H1 (cell line): Measurements from ENCODE around the gene FPGS. TPM values are rescaled to one million over a fixed set of nuclear protein-coding genes. Genes with fewer than 3 reads are reported as not detected.
A peak's percentile ranks its signal among the peaks of the same experiment; 100 is the strongest.

Experiments used
- CTCF ChIA-PET: fragments of 300-600 bp; sonication (Branson Sonifier 250); formaldehyde crosslinking; loops from one replicate; lab custom pipeline; 2021; ENCODE audit not compliant: partially characterized antibody; lab: Charles Lee
- POLR2A ChIA-PET: fragments of 300-600 bp; sonication (Branson Sonifier 250); formaldehyde crosslinking; loops from one replicate; lab custom pipeline; 2021; ENCODE audit warnings: inconsistent platforms; ENCODE audit not compliant: partially characterized antibody; lab: Charles Lee
- DNase-seq, 2 experiments: peaks; one replicate each; pipeline versions ENCODE4 v3.0.0 to v3.0.0-alpha.2; 2010 to 2022; ENCODE audit warnings: low spot score in 2 of 2, low read depth in 1 of 2, mixed read lengths in 1 of 2
- FAIRE-seq: peaks from 2 replicates; lab custom pipeline; 2011; peaks lifted over from hg19 to GRCh38; lab: Jason Lieb, UNC
- H2AFZ ChIP-seq: 2 replicates; pipeline ENCODE4 v1.8.1; 2012; ENCODE audit warnings: low read length, inconsistent platforms
- H2AK5ac ChIP-seq: 2 replicates; pipeline ENCODE4 v1.6.1; 2013; ENCODE audit warnings: low read depth, low read length
- H2BK120ac ChIP-seq: replicated peaks from 2 replicates; pipeline ENCODE3; 2013; ENCODE audit warnings: low read depth, low read length, inconsistent platforms
- H2BK12ac ChIP-seq: 2 replicates; pipeline ENCODE4 v1.6.1; 2013; ENCODE audit warnings: low read depth, low read length
- H2BK15ac ChIP-seq: 2 replicates; pipeline ENCODE4 v1.6.1; 2013; ENCODE audit warnings: low read length
- H2BK20ac ChIP-seq: 2 replicates; pipeline ENCODE4 v1.6.1; 2013; ENCODE audit warnings: low read length
- H2BK5ac ChIP-seq: 2 replicates; pipeline ENCODE4 v1.6.1; 2013; ENCODE audit warnings: low read depth, low read length
- H3K14ac ChIP-seq: 2 replicates; pipeline ENCODE4 v1.6.1; 2013; ENCODE audit warnings: inconsistent platforms; ENCODE audit not compliant: insufficient read length
- H3K18ac ChIP-seq: 2 replicates; pipeline ENCODE4 v1.6.1; 2013; ENCODE audit warnings: low read length; ENCODE audit errors: extremely low read depth
- H3K23ac ChIP-seq: 2 replicates; pipeline ENCODE4 v1.6.1; 2013; ENCODE audit warnings: inconsistent platforms; ENCODE audit not compliant: insufficient read length
- H3K23me2 ChIP-seq: 2 replicates; pipeline ENCODE4 v1.6.1; 2013; ENCODE audit warnings: low read depth, low read length
- H3K27ac ChIP-seq: 2 replicates; pipeline ENCODE4 v1.6.1; 2011; ENCODE audit warnings: low read depth, low read length, inconsistent platforms
- H3K27me3 ChIP-seq, 4 experiments: replicated peaks in 1 of 4; 1 replicate in 1 of 4; 2 replicates in 3 of 4; pipeline versions ENCODE4 v1.6.1 to v1.8.1; 2011 to 2013; ENCODE audit warnings: low read length in 3 of 4, mild to moderate bottlenecking in 3 of 4, inconsistent platforms in 2 of 4, mixed read lengths in 2 of 4, moderate library complexity in 1 of 4; ENCODE audit not compliant: control insufficient read depth in 3 of 4, insufficient read depth in 3 of 4; ENCODE audit errors: extremely low read depth in 1 of 4
- H3K36me3 ChIP-seq, 4 experiments: 2 replicates each; pipeline versions ENCODE4 v1.6.1 to v1.8.1; 2011 to 2013; ENCODE audit warnings: mild to moderate bottlenecking in 4 of 4, low read length in 3 of 4, moderate library complexity in 2 of 4, control low read depth in 1 of 4, inconsistent platforms in 1 of 4; ENCODE audit not compliant: insufficient read depth in 4 of 4, control insufficient read depth in 2 of 4
- H3K4ac ChIP-seq: replicated peaks from 2 replicates; pipeline ENCODE3; 2013; ENCODE audit warnings: low read length, low read depth, mixed read lengths, inconsistent platforms; ENCODE audit not compliant: insufficient read length
- H3K4me1 ChIP-seq, 4 experiments: replicated peaks in 1 of 4; 1 replicate in 1 of 4; 2 replicates in 3 of 4; pipeline versions ENCODE4 v1.6.1 to v1.8.1; 2011 to 2013; ENCODE audit warnings: low read length in 3 of 4, inconsistent platforms in 2 of 4, mixed read lengths in 1 of 4; ENCODE audit not compliant: insufficient read depth in 4 of 4, control insufficient read depth in 3 of 4
- H3K4me2 ChIP-seq, 2 experiments: 2 replicates each; pipeline versions ENCODE4 v1.6.1 to v1.8.1; 2011 to 2013; ENCODE audit warnings: low read depth in 2 of 2, low read length in 2 of 2, control low read depth in 1 of 2, inconsistent platforms in 1 of 2, mild to moderate bottlenecking in 1 of 2; ENCODE audit not compliant: insufficient read depth in 1 of 2
- H3K4me3 ChIP-seq, 4 experiments: fragments of 200-600, 300-600 bp in 1 of 4; sonication (generic), shearing (Covaris generic), sonication (Bioruptor Twin) in 1 of 4; 2 replicates each; pipeline versions ENCODE4 v1.5.1 to v1.8.1; 2011 to 2016; ENCODE audit warnings: low read length in 4 of 4, low read depth in 3 of 4, control low read depth in 2 of 4, inconsistent platforms in 2 of 4, mild to moderate bottlenecking in 2 of 4, mixed read lengths in 1 of 4, moderate library complexity in 1 of 4; ENCODE audit not compliant: insufficient read depth in 2 of 4; ENCODE audit errors: extremely low read depth in 1 of 4
- H3K56ac ChIP-seq: replicated peaks from 2 replicates; pipeline ENCODE3; 2013; ENCODE audit warnings: low read depth, mild to moderate bottlenecking, mixed read lengths, low read length, inconsistent platforms; ENCODE audit not compliant: insufficient read length
- H3K79me1 ChIP-seq: 2 replicates; pipeline ENCODE4 v1.6.1; 2013; ENCODE audit warnings: low read depth, low read length, control low read depth
- H3K79me2 ChIP-seq, 2 experiments: 2 replicates each; pipeline versions ENCODE4 v1.6.1 to v1.8.1; 2012 to 2013; ENCODE audit warnings: low read length in 2 of 2, mild to moderate bottlenecking in 2 of 2, inconsistent platforms in 1 of 2; ENCODE audit not compliant: insufficient read depth in 2 of 2, control insufficient read depth in 1 of 2
- H3K9ac ChIP-seq, 4 experiments: replicated peaks in 1 of 4; 1 replicate in 1 of 4; 2 replicates in 3 of 4; pipeline versions ENCODE4 v1.6.1 to v1.8.1; 2011 to 2013; ENCODE audit warnings: low read depth in 3 of 4, low read length in 3 of 4, control low read depth in 2 of 4, mild to moderate bottlenecking in 2 of 4, moderate library complexity in 2 of 4, inconsistent platforms in 1 of 4; ENCODE audit errors: extremely low read depth in 1 of 4
- H3K9me3 ChIP-seq, 2 experiments: 2 replicates each; pipeline versions ENCODE4 v1.6.1 to v1.8.1; 2012 to 2013; ENCODE audit warnings: mild to moderate bottlenecking in 2 of 2, moderate library complexity in 2 of 2, control low read depth in 1 of 2, inconsistent platforms in 1 of 2, low read depth in 1 of 2, low read length in 1 of 2, mixed read lengths in 1 of 2; ENCODE audit not compliant: insufficient read depth in 2 of 2
- H4K20me1 ChIP-seq, 2 experiments: replicated peaks in 1 of 2; 2 replicates each; pipeline versions ENCODE3 to v1.8.1; 2011 to 2013; ENCODE audit warnings: inconsistent platforms in 2 of 2, low read length in 2 of 2, mild to moderate bottlenecking in 1 of 2; ENCODE audit not compliant: insufficient read depth in 2 of 2, control insufficient read depth in 1 of 2
- H4K5ac ChIP-seq: 2 replicates; pipeline ENCODE4 v1.6.1; 2013; ENCODE audit warnings: low read length, low read depth, mixed read lengths, inconsistent platforms; ENCODE audit not compliant: insufficient read length
- H4K8ac ChIP-seq: 2 replicates; pipeline ENCODE4 v1.8.0; 2013; ENCODE audit warnings: mild to moderate bottlenecking, moderate library complexity, low read length, inconsistent platforms; ENCODE audit not compliant: insufficient read depth; ENCODE audit errors: extremely low read depth
- H4K91ac ChIP-seq: replicated peaks from 2 replicates; pipeline ENCODE3; 2013; ENCODE audit warnings: low read length, mixed read lengths, inconsistent platforms; ENCODE audit not compliant: insufficient read length
- CEBPB ChIP-seq: IDR thresholded peaks from 2 replicates; pipeline ENCODE4 v1.6.1; 2012; ENCODE audit warnings: low read depth, low read length
- EP300 ChIP-seq, 2 experiments: IDR thresholded peaks; 1 replicate in 1 of 2; 2 replicates in 1 of 2; pipeline ENCODE4 v1.6.1; 2011 to 2012; ENCODE audit warnings: low read depth in 2 of 2, low read length in 2 of 2, mild to moderate bottlenecking in 2 of 2, borderline replicate concordance in 1 of 2, inconsistent platforms in 1 of 2, moderate library complexity in 1 of 2
- HDAC6 ChIP-seq: IDR thresholded peaks from one replicate; pipeline ENCODE4 v1.7.1; 2012; ENCODE audit warnings: low read depth, mild to moderate bottlenecking, inconsistent platforms, low read length, moderate library complexity
- RFX5 ChIP-seq: IDR thresholded peaks from 2 replicates; pipeline ENCODE4 v1.6.1; 2011; ENCODE audit warnings: low read depth, low read length, improper control_type of control experiment, borderline replicate concordance
- RXRA ChIP-seq: IDR thresholded peaks from 2 replicates; pipeline ENCODE4 v1.6.1; 2011; ENCODE audit warnings: low read depth, mild to moderate bottlenecking, low read length, moderate library complexity; ENCODE audit not compliant: insufficient read depth
- SIN3A ChIP-seq, 2 experiments: IDR thresholded peaks in 1 of 2; conservative IDR thresholded peaks in 1 of 2; 2 replicates each; pipeline ENCODE4 v1.6.1; 2011 to 2012; ENCODE audit warnings: low read length in 2 of 2, improper control_type of control experiment in 1 of 2, low read depth in 1 of 2, mild to moderate bottlenecking in 1 of 2
- SIX5 ChIP-seq: IDR thresholded peaks from 2 replicates; pipeline ENCODE4 v1.6.1; 2011; ENCODE audit warnings: mild to moderate bottlenecking, low read depth, low read length
- SP1 ChIP-seq: IDR thresholded peaks from 2 replicates; pipeline ENCODE4 v1.6.1; 2011; ENCODE audit warnings: low read depth, low read length
- SP4 ChIP-seq: IDR thresholded peaks from 2 replicates; pipeline ENCODE4 v1.6.1; 2012; ENCODE audit warnings: low read length, inconsistent platforms
- TBP ChIP-seq: IDR thresholded peaks from 2 replicates; pipeline ENCODE4 v1.6.1; 2011; ENCODE audit warnings: low read depth, low read length, improper control_type of control experiment
- YY1 ChIP-seq: IDR thresholded peaks from 2 replicates; pipeline ENCODE4 v1.6.1; 2011; ENCODE audit warnings: low read depth, mild to moderate bottlenecking, low read length
- WGBS, 2 experiments: shearing (Covaris generic) in 1 of 2; methylation state at CpG; one replicate each; pipeline versions ENCODE4 v1.1.6 to v1.1.7; 2013 to 2015; ENCODE audit warnings: low lambda C conversion rate in 2 of 2, mixed read lengths in 2 of 2, inconsistent platforms in 1 of 2, low coverage in 1 of 2, missing lambda C conversion rate in 1 of 2; ENCODE audit not compliant: insufficient replicate concordance in 2 of 2, insufficient coverage in 1 of 2, insufficient read length in 1 of 2; ENCODE audit errors: extremely low coverage in 1 of 2, missing lambda C conversion rate in 1 of 2; 5-methylcytosine and 5-hydroxymethylcytosine counted together
- polyA plus RNA-seq, 7 experiments: library from polyadenylated mRNA; depleted of rRNA in 3 of 7; stranded (reverse) in 5 of 7; unstranded in 2 of 7; fragments of >200 nt in 5 of 7; fragments of 200-250 nt in 2 of 7; gene quantifications; 1 replicate in 5 of 7; 2 replicates in 1 of 7; 4 replicates in 1 of 7; pipeline versions ENCODE4 v1.2.1 to v1.2.3, GENCODE V29; 2011 to 2013; ENCODE audit warnings: missing spikeins in 2 of 7, mixed read lengths in 2 of 7
- total RNA-seq: library from RNA; stranded (reverse); fragmentation: NEBNext Ultra II Directional; extraction: Animal tissue kit (Norgen Biotek cat#: 25700); gene quantifications from 2 replicates; pipeline ENCODE4 v1.2.1, GENCODE V29; 2021

FPGS gene
- total and polyA plus RNA-seq, 2 of the 8 experiments (the other 6 are each of a cell fraction or from before 2014, with no cell fraction given): 62.4 to 83.0 TPM

GRCh38 chr9:127809540-127810377, 7.1 kb downstream of the FPGS start:
- 0 out of 2 replicates have a peak, but pooled peaks cover 2% of the 10 kb centered on the region for H3K79me1 ChIP-seq
- H2AK5ac ChIP-seq: no peak overlapping the region
- H3K56ac ChIP-seq: no peak overlapping the region
- H3K36me3 ChIP-seq: peaks cover 15 to 29% (median 26%) of the 10 kb centered on the region in 4 experiments; a peak in 7 of 8 replicates
- ChIA-PET POLR2A (interaction anchor here (0.7 to 2.8 kb wide), 9 partner anchors 9 to 59 kb away, joined by 3 to 14 read pairs (median 5); no protein-coding TSS in a partner anchor), CTCF (interaction anchor here (0.7 to 4.5 kb wide), 6 partner anchors 9 to 60 kb away, joined by 3 to 14 read pairs (median 5); no protein-coding TSS in a partner anchor)
- H3K14ac ChIP-seq: no peak overlapping the region
- FAIRE-seq (no peak), DNase-seq (peak in 1 of 2 experiments; percentile 74)
- H3K9ac ChIP-seq: peak overlapping the region in 2 of 4 experiments; percentile 26 to 53; a peak in 3 of 7 replicates
- no peak overlapping the region; the same call in none of the 2 replicates for H3K18ac ChIP-seq
- no peak overlapping the region for H3K23ac ChIP-seq
- no peak overlapping the region for H3K4ac ChIP-seq
- no peaks in the 10 kb centered on the region for H3K27me3 ChIP-seq
- H4K91ac ChIP-seq: no peak overlapping the region
- no peaks in the 10 kb centered on the region for H3K9me3 ChIP-seq
- H2BK15ac ChIP-seq: no peak overlapping the region
- H3K4me2 ChIP-seq: peak overlapping the region; percentile 33 to 71
- 0 out of 2 replicates have a peak overlapping the region, but pooled peaks have one; percentile 64 for H4K8ac ChIP-seq
- H2BK12ac ChIP-seq: no peak overlapping the region
- peak overlapping the region in 3 of 4 experiments; percentile 15 to 47 (median 19); a peak in 4 of 8 replicates for H3K4me3 ChIP-seq
- H3K23me2 ChIP-seq: peaks cover 2% of the 10 kb centered on the region; the same call in 1 of the 2 replicates
- peak overlapping the region; percentile 60; the same call in 1 of the 2 replicates for H3K27ac ChIP-seq
- H3K79me2 ChIP-seq: no peaks in the 10 kb centered on the region
- H2BK20ac ChIP-seq: no peak overlapping the region
- peaks cover 2 to 21% of the 10 kb centered on the region in 2 experiments for H4K20me1 ChIP-seq
- no peak overlapping the region for H2AFZ ChIP-seq
- H2BK120ac ChIP-seq: no peak overlapping the region
- H4K5ac ChIP-seq: peak overlapping the region; percentile 37
- peaks cover 0 to 8% (median 6%) of the 10 kb centered on the region in 4 experiments; a peak in 5 of 7 replicates for H3K4me1 ChIP-seq
- no peak overlapping the region; the same call in 1 of the 2 replicates for H2BK5ac ChIP-seq
- 39% methylated on average over 23 of the region's 57 CpGs; no CpG with 5 or more reads in 1 of the 2 experiments for WGBS, 2 experiments
- TF ChIP-seq TBP: no peak
- TF ChIP-seq EP300 (IDR thresholded peaks at IDR 0.05; ENCODE audit: borderline replicate concordance in 1 of 2, low read depth in 2 of 2, low read length in 2 of 2): no peak
- no peak for TF ChIP-seq RXRA
- TF ChIP-seq SIN3A (conservative IDR thresholded peaks at IDR 0.05 in 1 of 2, IDR thresholded peaks at IDR 0.05 in 1 of 2; ENCODE audit: low read depth in 1 of 2, low read length in 2 of 2): no peak
- TF ChIP-seq CEBPB: no peak
- TF ChIP-seq SP4: no peak
- no peak for TF ChIP-seq SIX5
- TF ChIP-seq HDAC6: no peak
- TF ChIP-seq SP1: no peak
- TF ChIP-seq RFX5: no peak
- TF ChIP-seq YY1: no peak
